Thyroid gland (tissue), 4 donors: ENCODE measurements around the gene ACER2. TPM values are rescaled to one million over a fixed set of nuclear protein-coding genes. Genes with fewer than 3 reads are reported as not detected.
A peak's percentile ranks its signal among the peaks of the same experiment; 100 is the strongest.

ENCODE experiments used
- DNase-seq, 2 donors: peaks; one replicate each; pipeline ENCODE4 v3.0.0-alpha.2; 2019
- H3K27ac ChIP-seq, 3 donors: fragments of 200-600 bp; sonication (generic); 1 replicate in 2 of 3; 2 replicates in 1 of 3; pipeline ENCODE4 v1.5.1; 2016 to 2019; ENCODE audit warnings: mild to moderate bottlenecking in 1 of 3, moderate library complexity in 1 of 3
- H3K27me3 ChIP-seq: fragments of 200-600 bp; sonication (generic); one replicate; pipeline ENCODE4 v1.5.1; 2019
- H3K36me3 ChIP-seq, 2 donors: fragments of 200-600 bp; sonication (generic); one replicate each; pipeline ENCODE4 v1.5.1; 2016 to 2019
- H3K4me1 ChIP-seq, 2 donors: fragments of 200-600 bp; sonication (generic); one replicate each; pipeline ENCODE4 v1.5.1; 2017 to 2019
- H3K4me3 ChIP-seq, 3 donors: fragments of 200-600 bp; sonication (generic); replicated peaks in 1 of 3; 1 replicate in 2 of 3; 2 replicates in 1 of 3; pipeline ENCODE4 v1.5.1; 2016; ENCODE audit warnings: mild to moderate bottlenecking in 1 of 3
- H3K9me3 ChIP-seq: fragments of 200-600 bp; sonication (generic); one replicate; pipeline ENCODE4 v1.5.1; 2017
- CTCF ChIP-seq, 6 experiments: fragments of 200-600 bp in 3 of 6; fragments of 450-650 bp in 3 of 6; sonication (generic) in 3 of 6; IDR thresholded peaks; one replicate each; pipeline ENCODE4 v1.5.1; 2016 to 2019; ENCODE audit warnings: antibody characterized with exemption in 6 of 6, mild to moderate bottlenecking in 2 of 6, inconsistent platforms in 1 of 6, moderate library complexity in 1 of 6
- POLR2A ChIP-seq, 2 donors: fragments of 450-650 bp; IDR thresholded peaks; one replicate each; pipeline ENCODE4 v1.6.1; 2017; ENCODE audit warnings: antibody characterized with exemption in 2 of 2, mild to moderate bottlenecking in 2 of 2, moderate library complexity in 1 of 2
- WGBS, 2 donors: methylation state at CpG; one replicate each; pipeline ENCODE4 v1.1.5; 2017; 5-methylcytosine and 5-hydroxymethylcytosine counted together
- intact Hi-C: fragments of 100-400 bp; cut with DNase I; formaldehyde crosslinking; loops from one replicate; pipeline ENCODE4 v1.15.1; 2023
- total RNA-seq, 4 donors: library from RNA; depleted of rRNA; stranded (reverse); fragments of >200 nt; gene quantifications; one replicate each; pipeline ENCODE4 v1.2.3, GENCODE V29; 2016

The ACER2 gene
- total RNA-seq, 4 donors from 2014 or later = 2.6 to 9.3 (median 6.4) TPM

- Histone ChIP-seq H3K36me3 (no peaks in the 10 kb centered on the region), H3K4me3 (no peak overlapping the region), H3K27me3 (no peaks in the 10 kb centered on the region), H3K9me3 (no peaks in the 10 kb centered on the region), H3K27ac (no peak overlapping the region), H3K4me1 (peaks cover 0 to 11% of the 10 kb centered on the region in 2 donors)
- WGBS, 2 donors = 86% methylated on average over 1 of the region's 1 CpG
- no peak for DNase-seq
- intact Hi-C loops = no loop called here
- TF ChIP-seq CTCF (IDR thresholded peaks at IDR 0.05) = no peak
- TF ChIP-seq POLR2A (IDR thresholded peaks at IDR 0.05) = no peak
Observed at GRCh38 chr9:19405771-19406170, 3.0 kb upstream of the ACER2 start.

GRCh38 chr9:19408316-19408692 lies 505 bp upstream of the ACER2 start:
- no peak for TF ChIP-seq POLR2A (IDR thresholded peaks at IDR 0.05)
- no peak for TF ChIP-seq CTCF (IDR thresholded peaks at IDR 0.05)
- Histone ChIP-seq H3K27ac (peak overlapping the region; percentile 57 to 89 (median 72)), H3K4me3 (peak overlapping the region in 2 of 3 donors; percentile 26 to 55), H3K4me1 (peaks cover 0 to 11% of the 10 kb centered on the region in 2 donors), H3K9me3 (no peaks in the 10 kb centered on the region), H3K27me3 (no peaks in the 10 kb centered on the region), H3K36me3 (no peaks in the 10 kb centered on the region)
- intact Hi-C loops = no loop called here
- DNase-seq = no peak
- 4 to 7% methylated on average over 17 to 20 of the region's 20 CpGs for WGBS, 2 donors

- intact Hi-C loops = no loop called here
- Histone ChIP-seq H3K9me3 (no peaks in the 10 kb centered on the region), H3K27me3 (no peaks in the 10 kb centered on the region), H3K36me3 (no peaks in the 10 kb centered on the region), H3K27ac (peak overlapping the region in 2 of 3 donors; percentile 72 to 89), H3K4me3 (peak overlapping the region; percentile 26 to 55 (median 37)), H3K4me1 (peaks cover 0 to 11% of the 10 kb centered on the region in 2 donors)
- WGBS, 2 donors = 5 to 7% methylated on average over 15 to 17 of the region's 17 CpGs
- TF ChIP-seq POLR2A (IDR thresholded peaks at IDR 0.05) = no peak
- TF ChIP-seq CTCF (IDR thresholded peaks at IDR 0.05) = no peak
- peak; percentile 50 to 61 for DNase-seq
Observed at GRCh38 chr9:19409401-19410194, 789 bp downstream of the ACER2 start.

- WGBS, 2 donors = 95 to 96% methylated on average over 2 of the region's 2 CpGs
- Histone ChIP-seq H3K4me1 (peaks cover 0 to 11% of the 10 kb centered on the region in 2 donors), H3K36me3 (no peaks in the 10 kb centered on the region)
Observed at GRCh38 chr9:19410195-19410503, 1.3 kb downstream of the ACER2 start.

More at GRCh38 chr9:19410195-19410503, 1.3 kb downstream of the ACER2 start:
- intact Hi-C loops = no loop called here
- TF ChIP-seq CTCF (IDR thresholded peaks at IDR 0.05) = no peak
- no peak for TF ChIP-seq POLR2A (IDR thresholded peaks at IDR 0.05)
- Histone ChIP-seq H3K27ac (no peak overlapping the region), H3K4me3 (no peak overlapping the region), H3K27me3 (no peaks in the 10 kb centered on the region), H3K9me3 (no peaks in the 10 kb centered on the region)
- DNase-seq = no peak
